Right lobe of liver (tissue), 4 donors: Measurements from ENCODE around the gene ENPP5.

Experiments
- POLR2A ChIP-seq: fragments of 450-650 bp; IDR thresholded peaks from one replicate; pipeline ENCODE4 v1.6.1; 2017; ENCODE audit warnings: antibody characterized with exemption, mild to moderate bottlenecking
- TF ChIP-seq, protein P1 (sequence below), 4 donors: fragments of 200-600 bp in 3 of 4; fragments of 450-650 bp in 1 of 4; IDR thresholded peaks; one replicate each; pipeline versions ENCODE4 v1.5.1 to v1.8.0; 2016 to 2022; ENCODE audit warnings: antibody characterized with exemption in 4 of 4, mild to moderate bottlenecking in 2 of 4
- donor health status: DM: no; HTN: no; CAD: no.
- donor health status: DM: no; HTN: no; CAD: no.
- donor health status: DM: no; HTN: yes; CAD: no.

DNA sequence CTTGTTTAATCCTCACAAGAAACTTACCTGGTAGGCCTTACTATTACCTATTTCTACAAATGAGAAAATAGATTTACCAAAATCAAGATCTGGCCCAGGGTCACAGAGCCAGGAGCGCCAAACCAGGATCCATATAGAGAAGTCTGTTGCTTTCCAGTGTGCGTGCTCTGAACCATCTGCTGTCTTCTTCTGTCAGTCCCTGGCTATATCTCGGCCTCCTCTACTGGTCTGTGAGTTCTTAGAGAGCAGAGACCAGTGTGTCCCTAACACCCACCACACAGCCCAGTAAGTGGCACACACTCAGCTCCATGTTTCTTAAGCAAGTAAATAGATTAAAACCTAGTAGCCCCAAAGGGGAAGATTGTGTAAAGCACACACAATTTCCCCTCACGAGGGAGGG lies 18.9 kb upstream of the ENPP5 start:
- TF ChIP-seq, protein P1, sequence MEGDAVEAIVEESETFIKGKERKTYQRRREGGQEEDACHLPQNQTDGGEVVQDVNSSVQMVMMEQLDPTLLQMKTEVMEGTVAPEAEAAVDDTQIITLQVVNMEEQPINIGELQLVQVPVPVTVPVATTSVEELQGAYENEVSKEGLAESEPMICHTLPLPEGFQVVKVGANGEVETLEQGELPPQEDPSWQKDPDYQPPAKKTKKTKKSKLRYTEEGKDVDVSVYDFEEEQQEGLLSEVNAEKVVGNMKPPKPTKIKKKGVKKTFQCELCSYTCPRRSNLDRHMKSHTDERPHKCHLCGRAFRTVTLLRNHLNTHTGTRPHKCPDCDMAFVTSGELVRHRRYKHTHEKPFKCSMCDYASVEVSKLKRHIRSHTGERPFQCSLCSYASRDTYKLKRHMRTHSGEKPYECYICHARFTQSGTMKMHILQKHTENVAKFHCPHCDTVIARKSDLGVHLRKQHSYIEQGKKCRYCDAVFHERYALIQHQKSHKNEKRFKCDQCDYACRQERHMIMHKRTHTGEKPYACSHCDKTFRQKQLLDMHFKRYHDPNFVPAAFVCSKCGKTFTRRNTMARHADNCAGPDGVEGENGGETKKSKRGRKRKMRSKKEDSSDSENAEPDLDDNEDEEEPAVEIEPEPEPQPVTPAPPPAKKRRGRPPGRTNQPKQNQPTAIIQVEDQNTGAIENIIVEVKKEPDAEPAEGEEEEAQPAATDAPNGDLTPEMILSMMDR (IDR thresholded peaks at IDR 0.05): no peak
- TF ChIP-seq POLR2A: no peak
